GM12873 (cell line): ENCODE results near the gene PPP1CB.

ENCODE experiments used
- CTCF ChIP-seq: IDR thresholded peaks from 2 replicates; pipeline ENCODE4 v1.5.1; 2012; ENCODE audit warnings: low read depth, mild to moderate bottlenecking, moderate library complexity, low read length, control low read depth; ENCODE audit not compliant: insufficient read depth; ENCODE audit errors: missing control alignments

Gene PPP1CB

GRCh38 chr2:28818053-28818452 is 66.4 kb downstream of the PPP1CB start:
- TF ChIP-seq CTCF: no peak

GRCh38 chr2:28821295-28821958 is 69.8 kb downstream of the PPP1CB start:
- TF ChIP-seq CTCF: peak; percentile 70

GRCh38 chr2:28822036-28822435 is 70.4 kb downstream of the PPP1CB start:
- TF ChIP-seq CTCF: no peak

GRCh38 chr2:28824207-28824606 is 72.6 kb downstream of the PPP1CB start:
- no peak for TF ChIP-seq CTCF

GRCh38 chr2:28824870-28825269 is 73.2 kb downstream of the PPP1CB start:
- TF ChIP-seq CTCF: no peak

GRCh38 chr2:28828382-28828781 is 76.8 kb downstream of the PPP1CB start:
- no peak for TF ChIP-seq CTCF

- TF ChIP-seq CTCF: no peak
Observed at GRCh38 chr2:28833740-28834470, 82.3 kb downstream of the PPP1CB start.
